ENCODE results near the gene KCNS1. TPM values are rescaled to one million over a fixed set of nuclear protein-coding genes. Genes with fewer than 3 reads are reported as not detected.

KCNS1 gene
- total RNA-seq, 1 donor from 2014 or later = 0.55 TPM

- H3K36me3 Mint-ChIP-seq (ENCODE audit: low read depth) = peaks cover 1% of the 10 kb centered on the region
- peaks cover 15% of the 10 kb centered on the region for H3K4me1 Mint-ChIP-seq (ENCODE audit: low read depth)
- H3K4me3 Mint-ChIP-seq (ENCODE audit: unreplicated experiment) = peak overlapping the region; percentile 28
- peaks cover 4% of the 10 kb centered on the region for H3K27me3 Mint-ChIP-seq (ENCODE audit: low read depth)
- TF ChIP-seq CTCF (IDR thresholded peaks at IDR 0.05) = peak; percentile 46
- no peak overlapping the region for H3K27ac Mint-ChIP-seq (ENCODE audit: unreplicated experiment)
- DNase-seq (ENCODE audit: low spot score) = no peak
- H3K9me3 Mint-ChIP-seq (ENCODE audit: low read depth) = no peaks in the 10 kb centered on the region
Measured at GRCh38 chr20:45098103-45098773, 2.7 kb downstream of the KCNS1 start.

GRCh38 chr20:45097485-45098102, 3.3 kb downstream of the KCNS1 start:
- no peak overlapping the region for H3K27ac Mint-ChIP-seq (ENCODE audit: unreplicated experiment)

GRCh38 chr20:45096781-45097180, 4.1 kb downstream of the KCNS1 start:
- peaks cover 1% of the 10 kb centered on the region for H3K36me3 Mint-ChIP-seq (ENCODE audit: low read depth)
- H3K4me1 Mint-ChIP-seq (ENCODE audit: low read depth) = peaks cover 21% of the 10 kb centered on the region
- H3K9me3 Mint-ChIP-seq (ENCODE audit: low read depth) = no peaks in the 10 kb centered on the region

More at GRCh38 chr20:45097485-45098102, 3.3 kb downstream of the KCNS1 start:
- H3K9me3 Mint-ChIP-seq (ENCODE audit: low read depth) = no peaks in the 10 kb centered on the region
- H3K27me3 Mint-ChIP-seq (ENCODE audit: low read depth) = peaks cover 4% of the 10 kb centered on the region
- H3K4me1 Mint-ChIP-seq (ENCODE audit: low read depth) = peaks cover 20% of the 10 kb centered on the region
- no peak for TF ChIP-seq CTCF (IDR thresholded peaks at IDR 0.05)
- DNase-seq (ENCODE audit: low spot score) = no peak
- peaks cover 1% of the 10 kb centered on the region for H3K36me3 Mint-ChIP-seq (ENCODE audit: low read depth)
- no peak overlapping the region for H3K4me3 Mint-ChIP-seq (ENCODE audit: unreplicated experiment)

GRCh38 chr20:45095805-45096238, 5.1 kb downstream of the KCNS1 start:
- Mint-ChIP-seq H3K27me3 (ENCODE audit: low read depth) (peaks cover 4% of the 10 kb centered on the region), H3K36me3 (ENCODE audit: low read depth) (peaks cover 1% of the 10 kb centered on the region), H3K4me3 (ENCODE audit: unreplicated experiment) (no peak overlapping the region), H3K9me3 (ENCODE audit: low read depth) (no peaks in the 10 kb centered on the region), H3K27ac (ENCODE audit: unreplicated experiment) (no peak overlapping the region), H3K4me1 (ENCODE audit: low read depth) (peaks cover 20% of the 10 kb centered on the region)
- TF ChIP-seq CTCF (IDR thresholded peaks at IDR 0.05) = peak; percentile 91
- DNase-seq (ENCODE audit: low spot score) = no peak

More at GRCh38 chr20:45096781-45097180, 4.1 kb downstream of the KCNS1 start:
- TF ChIP-seq CTCF (IDR thresholded peaks at IDR 0.05) = no peak
- no peak for DNase-seq (ENCODE audit: low spot score)
- H3K4me3 Mint-ChIP-seq (ENCODE audit: unreplicated experiment) = no peak overlapping the region
- H3K27me3 Mint-ChIP-seq (ENCODE audit: low read depth) = peaks cover 4% of the 10 kb centered on the region
- H3K27ac Mint-ChIP-seq (ENCODE audit: unreplicated experiment) = no peak overlapping the region

- H3K27me3 Mint-ChIP-seq (ENCODE audit: low read depth) = peaks cover 4% of the 10 kb centered on the region
- H3K27ac Mint-ChIP-seq (ENCODE audit: unreplicated experiment) = no peak overlapping the region
- peaks cover 27% of the 10 kb centered on the region for H3K4me1 Mint-ChIP-seq (ENCODE audit: low read depth)
- H3K9me3 Mint-ChIP-seq (ENCODE audit: low read depth) = no peaks in the 10 kb centered on the region
- no peak for TF ChIP-seq CTCF (IDR thresholded peaks at IDR 0.05)
- no peak overlapping the region for H3K4me3 Mint-ChIP-seq (ENCODE audit: unreplicated experiment)
- DNase-seq (ENCODE audit: low spot score) = no peak
- peaks cover 1% of the 10 kb centered on the region for H3K36me3 Mint-ChIP-seq (ENCODE audit: low read depth)
Measured at GRCh38 chr20:45094864-45095574, 5.9 kb downstream of the KCNS1 start.

Data from chondrocyte (in vitro differentiated cells).